ENCODE measurements around the gene SPDYC. TPM values are rescaled to one million over a fixed set of nuclear protein-coding genes. Genes with fewer than 3 reads are reported as not detected.

Gene SPDYC
- total and polyA plus RNA-seq, 2 experiments from 2014 or later, result 0.27 TPM; not detected in 1

DNA sequence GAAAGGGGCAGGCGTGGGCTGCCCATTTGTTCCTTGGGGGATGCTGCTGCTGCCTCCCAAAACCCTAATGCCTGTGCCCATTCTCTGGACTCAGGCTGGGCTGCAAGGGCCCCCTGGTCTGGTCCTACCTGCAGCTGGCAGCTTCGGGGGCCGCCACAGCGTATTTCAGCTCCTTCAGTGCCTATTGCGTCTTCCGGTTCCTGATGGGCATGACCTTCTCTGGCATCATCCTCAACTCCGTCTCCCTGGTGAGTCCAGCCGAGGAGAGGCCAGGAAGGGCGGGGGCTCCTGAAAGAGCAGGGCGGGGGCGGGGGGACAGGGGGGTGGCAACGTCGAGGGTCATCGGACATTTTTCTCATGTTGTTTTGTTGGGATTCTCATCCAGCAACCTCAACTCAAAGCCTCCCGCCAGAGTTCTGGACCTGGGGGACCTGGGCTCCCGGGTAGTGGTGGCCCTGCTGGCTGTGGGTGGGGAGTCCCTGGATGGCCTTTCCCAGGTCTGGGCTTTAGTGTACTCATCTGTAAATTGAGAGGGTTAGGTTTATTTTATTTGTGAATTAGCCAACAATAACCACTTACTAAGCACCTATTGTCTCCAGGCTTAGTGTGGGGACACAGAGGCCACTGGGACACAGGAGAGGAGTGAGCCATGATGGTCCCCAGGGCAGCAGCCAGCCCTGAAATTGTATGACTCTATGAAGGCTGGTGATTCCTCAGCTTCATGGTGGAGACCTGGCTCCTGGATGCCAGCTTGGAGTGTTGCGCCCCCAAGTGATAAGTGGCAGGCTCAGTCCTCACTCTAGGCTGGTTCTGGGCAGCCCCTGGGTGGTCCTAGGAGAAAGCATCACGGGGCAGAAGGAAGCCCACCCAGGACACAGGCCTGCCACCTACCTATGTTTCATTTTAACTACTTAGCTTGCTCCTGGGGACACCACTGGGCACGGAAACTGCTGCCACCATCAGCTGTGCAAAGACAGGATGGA lies 47.7 kb downstream of the SPDYC start:
- Histone ChIP-seq H2AFZ (no peak overlapping the region), H3K4me2 (no peak overlapping the region), H3K36me3 (ENCODE audit: insufficient read depth) (no peaks in the 10 kb centered on the region), H4K20me1 (replicated peaks; ENCODE audit: insufficient read depth) (no peaks in the 10 kb centered on the region), H3K27ac (ENCODE audit: low read depth) (no peak overlapping the region), H3K4me1 (ENCODE audit: insufficient read depth) (peaks cover 23% of the 10 kb centered on the region), H3K79me2 (replicated peaks; ENCODE audit: insufficient read depth) (no peaks in the 10 kb centered on the region), H3K27me3 (ENCODE audit: insufficient read depth) (no peaks in the 10 kb centered on the region), H3K9me2 (ENCODE audit: insufficient read depth) (no peaks in the 10 kb centered on the region), H3F3A (replicated peaks; ENCODE audit: low read depth) (peaks cover 20% of the 10 kb centered on the region), H3K4me3 (no peak overlapping the region)
- DNase-seq (ENCODE audit: low spot score), result no peak
- no peaks in the 10 kb centered on the region for H3K9me3 Mint-ChIP-seq
- peaks cover 42% of the 10 kb centered on the region for H3K4me1 Mint-ChIP-seq
- peaks cover 17% of the 10 kb centered on the region for H3K27me3 Mint-ChIP-seq (ENCODE audit: insufficient read depth, low read depth, poor library complexity)
- no peak overlapping the region for H3K4me3 Mint-ChIP-seq
- peaks cover 12% of the 10 kb centered on the region for H3K36me3 Mint-ChIP-seq (ENCODE audit: low read depth)
- no peak for ATAC-seq
- no peak overlapping the region for H3K27ac Mint-ChIP-seq
- TF ChIP-seq, protein P1, sequence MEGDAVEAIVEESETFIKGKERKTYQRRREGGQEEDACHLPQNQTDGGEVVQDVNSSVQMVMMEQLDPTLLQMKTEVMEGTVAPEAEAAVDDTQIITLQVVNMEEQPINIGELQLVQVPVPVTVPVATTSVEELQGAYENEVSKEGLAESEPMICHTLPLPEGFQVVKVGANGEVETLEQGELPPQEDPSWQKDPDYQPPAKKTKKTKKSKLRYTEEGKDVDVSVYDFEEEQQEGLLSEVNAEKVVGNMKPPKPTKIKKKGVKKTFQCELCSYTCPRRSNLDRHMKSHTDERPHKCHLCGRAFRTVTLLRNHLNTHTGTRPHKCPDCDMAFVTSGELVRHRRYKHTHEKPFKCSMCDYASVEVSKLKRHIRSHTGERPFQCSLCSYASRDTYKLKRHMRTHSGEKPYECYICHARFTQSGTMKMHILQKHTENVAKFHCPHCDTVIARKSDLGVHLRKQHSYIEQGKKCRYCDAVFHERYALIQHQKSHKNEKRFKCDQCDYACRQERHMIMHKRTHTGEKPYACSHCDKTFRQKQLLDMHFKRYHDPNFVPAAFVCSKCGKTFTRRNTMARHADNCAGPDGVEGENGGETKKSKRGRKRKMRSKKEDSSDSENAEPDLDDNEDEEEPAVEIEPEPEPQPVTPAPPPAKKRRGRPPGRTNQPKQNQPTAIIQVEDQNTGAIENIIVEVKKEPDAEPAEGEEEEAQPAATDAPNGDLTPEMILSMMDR (conservative IDR thresholded peaks at IDR 0.05; ENCODE audit: low read depth in 2 of 2), result peak; percentile 23 to 69; a peak in 2 of 4 replicates
- TF ChIP-seq, protein P2, sequence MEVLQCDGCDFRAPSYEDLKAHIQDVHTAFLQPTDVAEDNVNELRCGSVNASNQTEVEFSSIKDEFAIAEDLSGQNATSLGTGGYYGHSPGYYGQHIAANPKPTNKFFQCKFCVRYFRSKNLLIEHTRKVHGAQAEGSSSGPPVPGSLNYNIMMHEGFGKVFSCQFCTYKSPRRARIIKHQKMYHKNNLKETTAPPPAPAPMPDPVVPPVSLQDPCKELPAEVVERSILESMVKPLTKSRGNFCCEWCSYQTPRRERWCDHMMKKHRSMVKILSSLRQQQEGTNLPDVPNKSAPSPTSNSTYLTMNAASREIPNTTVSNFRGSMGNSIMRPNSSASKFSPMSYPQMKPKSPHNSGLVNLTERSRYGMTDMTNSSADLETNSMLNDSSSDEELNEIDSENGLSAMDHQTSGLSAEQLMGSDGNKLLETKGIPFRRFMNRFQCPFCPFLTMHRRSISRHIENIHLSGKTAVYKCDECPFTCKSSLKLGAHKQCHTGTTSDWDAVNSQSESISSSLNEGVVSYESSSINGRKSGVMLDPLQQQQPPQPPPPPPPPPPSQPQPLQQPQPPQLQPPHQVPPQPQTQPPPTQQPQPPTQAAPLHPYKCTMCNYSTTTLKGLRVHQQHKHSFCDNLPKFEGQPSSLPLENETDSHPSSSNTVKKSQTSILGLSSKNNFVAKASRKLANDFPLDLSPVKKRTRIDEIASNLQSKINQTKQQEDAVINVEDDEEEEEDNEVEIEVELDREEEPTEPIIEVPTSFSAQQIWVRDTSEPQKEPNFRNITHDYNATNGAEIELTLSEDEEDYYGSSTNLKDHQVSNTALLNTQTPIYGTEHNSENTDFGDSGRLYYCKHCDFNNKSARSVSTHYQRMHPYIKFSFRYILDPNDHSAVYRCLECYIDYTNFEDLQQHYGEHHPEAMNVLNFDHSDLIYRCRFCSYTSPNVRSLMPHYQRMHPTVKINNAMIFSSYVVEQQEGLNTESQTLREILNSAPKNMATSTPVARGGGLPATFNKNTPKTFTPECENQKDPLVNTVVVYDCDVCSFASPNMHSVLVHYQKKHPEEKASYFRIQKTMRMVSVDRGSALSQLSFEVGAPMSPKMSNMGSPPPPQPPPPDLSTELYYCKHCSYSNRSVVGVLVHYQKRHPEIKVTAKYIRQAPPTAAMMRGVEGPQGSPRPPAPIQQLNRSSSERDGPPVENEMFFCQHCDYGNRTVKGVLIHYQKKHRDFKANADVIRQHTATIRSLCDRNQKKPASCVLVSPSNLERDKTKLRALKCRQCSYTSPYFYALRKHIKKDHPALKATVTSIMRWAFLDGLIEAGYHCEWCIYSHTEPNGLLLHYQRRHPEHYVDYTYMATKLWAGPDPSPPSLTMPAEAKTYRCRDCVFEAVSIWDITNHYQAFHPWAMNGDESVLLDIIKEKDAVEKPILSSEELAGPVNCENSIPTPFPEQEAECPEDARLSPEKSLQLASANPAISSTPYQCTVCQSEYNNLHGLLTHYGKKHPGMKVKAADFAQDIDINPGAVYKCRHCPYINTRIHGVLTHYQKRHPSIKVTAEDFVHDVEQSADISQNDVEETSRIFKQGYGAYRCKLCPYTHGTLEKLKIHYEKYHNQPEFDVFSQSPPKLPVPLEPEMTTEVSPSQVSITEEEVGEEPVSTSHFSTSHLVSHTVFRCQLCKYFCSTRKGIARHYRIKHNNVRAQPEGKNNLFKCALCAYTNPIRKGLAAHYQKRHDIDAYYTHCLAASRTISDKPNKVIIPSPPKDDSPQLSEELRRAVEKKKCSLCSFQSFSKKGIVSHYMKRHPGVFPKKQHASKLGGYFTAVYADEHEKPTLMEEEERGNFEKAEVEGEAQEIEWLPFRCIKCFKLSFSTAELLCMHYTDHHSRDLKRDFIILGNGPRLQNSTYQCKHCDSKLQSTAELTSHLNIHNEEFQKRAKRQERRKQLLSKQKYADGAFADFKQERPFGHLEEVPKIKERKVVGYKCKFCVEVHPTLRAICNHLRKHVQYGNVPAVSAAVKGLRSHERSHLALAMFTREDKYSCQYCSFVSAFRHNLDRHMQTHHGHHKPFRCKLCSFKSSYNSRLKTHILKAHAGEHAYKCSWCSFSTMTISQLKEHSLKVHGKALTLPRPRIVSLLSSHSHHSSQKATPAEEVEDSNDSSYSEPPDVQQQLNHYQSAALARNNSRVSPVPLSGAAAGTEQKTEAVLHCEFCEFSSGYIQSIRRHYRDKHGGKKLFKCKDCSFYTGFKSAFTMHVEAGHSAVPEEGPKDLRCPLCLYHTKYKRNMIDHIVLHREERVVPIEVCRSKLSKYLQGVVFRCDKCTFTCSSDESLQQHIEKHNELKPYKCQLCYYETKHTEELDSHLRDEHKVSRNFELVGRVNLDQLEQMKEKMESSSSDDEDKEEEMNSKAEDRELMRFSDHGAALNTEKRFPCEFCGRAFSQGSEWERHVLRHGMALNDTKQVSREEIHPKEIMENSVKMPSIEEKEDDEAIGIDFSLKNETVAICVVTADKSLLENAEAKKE (CRISPR knock-in tag; IDR thresholded peaks at IDR 0.05), result no peak
